ENCODE data around the gene ZBTB7B.

The ZBTB7B gene

DNA sequence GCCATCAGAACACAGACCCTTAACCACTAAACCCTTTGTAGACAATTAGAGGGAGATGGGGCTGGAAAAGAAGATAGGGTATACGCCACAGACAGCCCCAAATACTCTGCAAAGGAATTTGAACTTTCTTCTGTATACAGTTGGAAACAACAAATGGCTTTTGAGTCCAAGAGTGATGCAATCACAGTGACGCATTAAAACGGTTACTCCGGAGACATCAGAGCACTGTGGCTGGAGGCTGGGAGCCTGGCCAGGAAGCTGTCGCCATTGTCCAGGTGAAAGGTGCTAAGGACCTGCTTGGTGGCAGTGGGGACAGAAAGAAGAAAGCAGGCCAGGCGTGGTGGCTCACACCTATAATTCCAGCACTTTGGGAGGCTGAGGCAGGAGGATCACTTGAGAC is 15.3 kb upstream of the ZBTB7B start:
- H4K8ac ChIP-seq (ENCODE audit: low read depth, low read length): no peak overlapping the region
- no peak overlapping the region for H2BK5ac ChIP-seq (ENCODE audit: low read length)
- no peak for DNase-seq
- H3K56ac ChIP-seq (ENCODE audit: low read length): no peak overlapping the region
- WGBS (ENCODE audit: extremely low coverage, insufficient coverage, low lambda C conversion rate): no CpG with 5 or more reads among the region's 6 CpGs
- H3K4me1 ChIP-seq (ENCODE audit: control insufficient read depth, low read depth, low read length): no peaks in the 10 kb centered on the region
- H4K5ac ChIP-seq (ENCODE audit: low read length): no peak overlapping the region
- no peak overlapping the region for H2BK120ac ChIP-seq (ENCODE audit: low read depth, low read length)
- no peak overlapping the region for H3K23ac ChIP-seq (ENCODE audit: low read length)
- no peak overlapping the region for H3K4ac ChIP-seq (ENCODE audit: low read depth, low read length)
- no peak overlapping the region for H3K27ac ChIP-seq (ENCODE audit: low read depth, low read length)
- no peak overlapping the region for H3K4me2 ChIP-seq (ENCODE audit: low read length)
- no peak overlapping the region for H3K9ac ChIP-seq (ENCODE audit: low read length)
- no peak overlapping the region for H2BK15ac ChIP-seq (replicated peaks; ENCODE audit: low read depth)
- H3K27me3 ChIP-seq (ENCODE audit: insufficient read depth, low read length, poor library complexity): no peaks in the 10 kb centered on the region
- H3K18ac ChIP-seq (ENCODE audit: low read length): no peak overlapping the region
- peaks cover 19% of the 10 kb centered on the region for H3K79me2 ChIP-seq (ENCODE audit: control insufficient read depth, insufficient read depth, low read length)
- peaks cover 20% of the 10 kb centered on the region for H3K36me3 ChIP-seq (ENCODE audit: control insufficient read depth, insufficient read depth, low read length)
- H2AK5ac ChIP-seq (ENCODE audit: low read length): no peak overlapping the region
- peaks cover 21% of the 10 kb centered on the region for H3K79me1 ChIP-seq (ENCODE audit: low read length)
- H3K4me3 ChIP-seq (ENCODE audit: low read length): no peak overlapping the region

DNA sequence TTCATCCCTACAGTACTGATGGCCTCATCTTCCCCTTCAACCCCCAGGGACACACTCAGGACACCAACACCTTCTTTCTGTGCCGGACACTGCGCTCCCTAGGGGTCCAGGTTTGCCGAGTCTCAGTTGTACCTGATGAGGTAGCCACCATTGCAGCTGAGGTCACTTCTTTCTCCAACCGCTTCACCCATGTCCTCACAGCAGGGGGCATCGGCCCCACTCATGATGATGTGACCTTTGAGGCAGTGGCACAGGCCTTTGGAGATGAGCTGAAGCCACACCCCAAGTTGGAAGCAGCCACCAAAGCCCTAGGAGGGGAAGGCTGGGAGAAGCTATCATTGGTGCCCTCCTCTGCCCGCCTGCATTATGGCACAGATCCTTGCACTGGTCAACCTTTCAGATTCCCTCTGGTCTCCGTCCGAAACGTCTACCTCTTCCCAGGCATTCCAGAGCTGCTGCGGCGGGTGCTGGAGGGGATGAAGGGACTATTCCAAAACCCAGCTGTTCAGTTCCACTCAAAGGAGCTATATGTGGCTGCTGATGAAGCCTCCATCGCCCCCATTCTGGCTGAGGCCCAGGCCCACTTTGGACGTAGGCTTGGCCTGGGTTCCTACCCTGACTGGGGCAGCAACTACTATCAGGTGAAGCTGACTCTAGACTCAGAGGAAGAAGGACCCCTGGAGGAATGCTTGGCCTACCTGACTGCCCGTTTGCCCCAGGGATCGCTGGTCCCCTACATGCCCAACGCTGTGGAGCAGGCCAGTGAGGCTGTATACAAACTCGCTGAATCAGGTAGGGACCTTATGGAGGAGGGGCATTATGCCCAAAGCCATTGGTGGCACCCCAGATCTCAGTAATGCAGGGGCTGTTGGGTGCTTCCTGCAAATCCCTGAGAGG is 14.3 kb upstream of the ZBTB7B start:
- Histone ChIP-seq H3K9ac (ENCODE audit: low read length) (no peak overlapping the region), H3K36me3 (ENCODE audit: control insufficient read depth, insufficient read depth, low read length) (peaks cover 20% of the 10 kb centered on the region), H3K18ac (ENCODE audit: low read length) (no peak overlapping the region), H2BK120ac (ENCODE audit: low read depth, low read length) (no peak overlapping the region), H3K79me2 (ENCODE audit: control insufficient read depth, insufficient read depth, low read length) (peaks cover 19% of the 10 kb centered on the region), H3K23ac (ENCODE audit: low read length) (no peak overlapping the region), H3K4ac (ENCODE audit: low read depth, low read length) (no peak overlapping the region), H3K56ac (ENCODE audit: low read length) (no peak overlapping the region), H3K4me2 (ENCODE audit: low read length) (no peak overlapping the region), H3K79me1 (ENCODE audit: low read length) (peaks cover 21% of the 10 kb centered on the region), H3K27ac (ENCODE audit: low read depth, low read length) (no peak overlapping the region), H2AK5ac (ENCODE audit: low read length) (no peak overlapping the region), H2BK15ac (replicated peaks; ENCODE audit: low read depth) (no peak overlapping the region), H4K5ac (ENCODE audit: low read length) (no peak overlapping the region), H3K4me1 (ENCODE audit: control insufficient read depth, low read depth, low read length) (no peaks in the 10 kb centered on the region), H3K4me3 (ENCODE audit: low read length) (no peak overlapping the region), H3K27me3 (ENCODE audit: insufficient read depth, low read length, poor library complexity) (no peaks in the 10 kb centered on the region), H2BK5ac (ENCODE audit: low read length) (no peak overlapping the region), H4K8ac (ENCODE audit: low read depth, low read length) (no peak overlapping the region)
- no peak for DNase-seq
- WGBS (ENCODE audit: extremely low coverage, insufficient coverage, low lambda C conversion rate): no CpG with 5 or more reads among the region's 17 CpGs

DNA sequence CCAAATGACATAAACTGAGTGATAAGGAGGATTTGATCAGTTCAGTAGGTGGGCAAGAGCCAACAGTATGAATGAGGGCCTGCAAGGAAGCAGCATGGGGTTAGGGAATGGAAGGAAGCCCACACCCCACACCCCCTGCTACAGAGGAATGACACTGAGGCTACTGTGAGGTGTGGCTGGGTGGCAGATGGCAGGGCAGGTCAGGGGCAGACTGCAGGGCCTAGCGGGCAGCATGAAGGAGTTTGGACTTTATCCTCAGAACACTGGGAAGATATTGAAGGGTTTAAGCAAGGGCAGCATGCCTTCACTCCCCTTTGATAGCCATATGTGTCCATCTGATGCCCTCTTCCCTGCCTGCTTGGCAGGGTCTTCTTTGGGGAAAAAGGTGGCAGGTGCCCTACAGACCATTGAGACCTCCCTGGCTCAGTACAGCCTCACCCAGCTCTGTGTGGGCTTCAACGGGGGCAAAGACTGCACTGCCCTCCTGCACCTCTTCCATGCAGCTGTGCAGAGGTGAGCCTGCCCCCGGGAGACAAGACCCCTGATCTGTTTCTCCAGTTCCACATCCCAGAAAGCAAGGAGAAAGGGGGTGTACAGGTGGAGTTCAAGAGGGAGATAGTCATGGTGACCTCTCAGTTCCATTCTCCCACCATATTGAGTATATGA is 13.3 kb upstream of the ZBTB7B start:
- peaks cover 20% of the 10 kb centered on the region for H3K36me3 ChIP-seq (ENCODE audit: control insufficient read depth, insufficient read depth, low read length)
- no peak for DNase-seq
- H2AK5ac ChIP-seq (ENCODE audit: low read length): no peak overlapping the region
- H3K9ac ChIP-seq (ENCODE audit: low read length): no peak overlapping the region
- H3K4ac ChIP-seq (ENCODE audit: low read depth, low read length): no peak overlapping the region
- H3K18ac ChIP-seq (ENCODE audit: low read length): no peak overlapping the region
- H3K4me1 ChIP-seq (ENCODE audit: control insufficient read depth, low read depth, low read length): no peaks in the 10 kb centered on the region
- no peak overlapping the region for H2BK5ac ChIP-seq (ENCODE audit: low read length)
- no peak overlapping the region for H3K4me2 ChIP-seq (ENCODE audit: low read length)
- peaks cover 10% of the 10 kb centered on the region for H3K79me2 ChIP-seq (ENCODE audit: control insufficient read depth, insufficient read depth, low read length)
- no peak overlapping the region for H2BK15ac ChIP-seq (replicated peaks; ENCODE audit: low read depth)
- no peak overlapping the region for H3K23ac ChIP-seq (ENCODE audit: low read length)
- no peak overlapping the region for H4K5ac ChIP-seq (ENCODE audit: low read length)
- no peak overlapping the region for H2BK120ac ChIP-seq (ENCODE audit: low read depth, low read length)
- no CpG with 5 or more reads among the region's 3 CpGs for WGBS (ENCODE audit: extremely low coverage, insufficient coverage, low lambda C conversion rate)
- H3K56ac ChIP-seq (ENCODE audit: low read length): peak overlapping the region; percentile 34
- H3K79me1 ChIP-seq (ENCODE audit: low read length): peaks cover 21% of the 10 kb centered on the region
- no peak overlapping the region for H3K27ac ChIP-seq (ENCODE audit: low read depth, low read length)
- H3K4me3 ChIP-seq (ENCODE audit: low read length): no peak overlapping the region
- no peak overlapping the region for H4K8ac ChIP-seq (ENCODE audit: low read depth, low read length)
- no peaks in the 10 kb centered on the region for H3K27me3 ChIP-seq (ENCODE audit: insufficient read depth, low read length, poor library complexity)

DNA sequence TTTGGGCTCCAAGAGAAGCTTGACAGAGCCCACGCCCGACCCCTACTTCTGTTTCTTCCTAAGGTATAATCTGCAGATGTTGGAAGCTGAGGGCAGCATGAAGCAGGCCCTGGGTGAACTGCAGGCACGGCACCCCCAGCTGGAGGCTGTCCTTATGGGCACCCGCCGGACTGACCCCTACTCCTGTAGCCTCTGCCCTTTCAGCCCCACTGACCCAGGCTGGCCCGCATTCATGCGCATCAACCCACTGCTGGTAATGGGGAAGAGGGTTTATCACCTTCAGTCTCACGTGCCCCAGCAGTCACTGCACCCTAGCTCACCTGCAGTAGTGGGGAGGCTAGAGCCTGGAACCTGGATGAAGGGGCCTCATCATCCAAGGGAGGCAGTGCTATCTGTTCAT is 12.3 kb upstream of the ZBTB7B start:
- Histone ChIP-seq H3K36me3 (ENCODE audit: control insufficient read depth, insufficient read depth, low read length) (peaks cover 20% of the 10 kb centered on the region), H3K18ac (ENCODE audit: low read length) (no peak overlapping the region), H3K4me1 (ENCODE audit: control insufficient read depth, low read depth, low read length) (no peaks in the 10 kb centered on the region), H2BK15ac (replicated peaks; ENCODE audit: low read depth) (no peak overlapping the region), H3K27ac (ENCODE audit: low read depth, low read length) (no peak overlapping the region), H2AK5ac (ENCODE audit: low read length) (no peak overlapping the region), H3K79me1 (ENCODE audit: low read length) (peaks cover 19% of the 10 kb centered on the region), H4K8ac (ENCODE audit: low read depth, low read length) (no peak overlapping the region), H3K27me3 (ENCODE audit: insufficient read depth, low read length, poor library complexity) (no peaks in the 10 kb centered on the region), H3K4ac (ENCODE audit: low read depth, low read length) (no peak overlapping the region), H3K23ac (ENCODE audit: low read length) (no peak overlapping the region), H3K56ac (ENCODE audit: low read length) (no peak overlapping the region), H3K4me3 (ENCODE audit: low read length) (no peak overlapping the region), H2BK120ac (ENCODE audit: low read depth, low read length) (no peak overlapping the region), H3K4me2 (ENCODE audit: low read length) (no peak overlapping the region), H2BK5ac (ENCODE audit: low read length) (no peak overlapping the region), H3K9ac (ENCODE audit: low read length) (no peak overlapping the region), H4K5ac (ENCODE audit: low read length) (no peak overlapping the region), H3K79me2 (ENCODE audit: control insufficient read depth, insufficient read depth, low read length) (peaks cover 7% of the 10 kb centered on the region)
- WGBS (ENCODE audit: extremely low coverage, insufficient coverage, low lambda C conversion rate): no CpG with 5 or more reads among the region's 8 CpGs
- no peak for DNase-seq

DNA sequence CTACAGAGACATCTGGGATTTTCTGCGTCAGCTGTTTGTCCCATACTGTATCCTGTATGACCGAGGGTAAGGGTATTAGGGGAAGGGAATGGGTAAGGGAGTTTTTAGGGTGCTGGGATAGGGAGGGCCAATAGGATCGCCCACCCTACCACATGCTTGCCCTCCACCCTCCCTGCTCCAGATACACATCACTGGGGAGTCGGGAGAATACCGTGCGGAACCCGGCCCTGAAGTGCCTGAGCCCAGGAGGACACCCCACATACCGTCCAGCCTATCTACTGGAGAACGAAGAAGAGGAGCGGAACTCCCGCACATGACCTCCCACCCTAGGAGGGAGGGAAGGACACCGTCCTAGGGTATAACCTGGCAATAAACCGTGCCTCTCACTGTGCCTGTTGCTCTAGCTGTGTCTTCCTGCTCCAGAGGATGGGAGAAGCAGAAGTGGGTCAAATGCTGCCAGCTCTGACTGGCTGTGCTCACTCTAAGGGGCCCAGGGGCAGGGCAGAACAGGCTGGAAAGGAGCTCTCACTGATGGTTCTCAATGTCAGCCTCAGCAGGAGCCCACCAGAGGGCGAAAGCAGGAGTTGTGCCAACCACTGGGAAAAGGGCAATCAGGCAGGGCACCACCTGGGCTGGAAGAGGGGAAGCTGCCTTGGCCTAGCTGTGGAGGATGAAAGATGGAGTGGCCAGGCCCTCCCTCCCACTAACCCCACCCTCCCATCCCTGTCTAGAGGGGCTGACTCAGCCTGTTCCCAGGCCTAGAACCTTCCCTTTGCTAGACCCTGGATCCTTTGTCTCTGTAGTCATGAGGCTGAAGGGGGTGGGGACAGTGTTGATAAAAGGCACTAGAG is 9.7 kb upstream of the ZBTB7B start:
- no CpG with 5 or more reads among the region's 14 CpGs for WGBS (ENCODE audit: extremely low coverage, insufficient coverage, low lambda C conversion rate)
- Histone ChIP-seq H3K36me3 (ENCODE audit: control insufficient read depth, insufficient read depth, low read length) (peaks cover 19% of the 10 kb centered on the region), H3K4me3 (ENCODE audit: low read length) (no peak overlapping the region), H3K4ac (ENCODE audit: low read depth, low read length) (no peak overlapping the region), H2BK5ac (ENCODE audit: low read length) (no peak overlapping the region), H3K27ac (ENCODE audit: low read depth, low read length) (no peak overlapping the region), H3K4me2 (ENCODE audit: low read length) (no peak overlapping the region), H2BK120ac (ENCODE audit: low read depth, low read length) (no peak overlapping the region), H3K9ac (ENCODE audit: low read length) (no peak overlapping the region), H2BK15ac (replicated peaks; ENCODE audit: low read depth) (no peak overlapping the region), H3K27me3 (ENCODE audit: insufficient read depth, low read length, poor library complexity) (no peaks in the 10 kb centered on the region), H4K8ac (ENCODE audit: low read depth, low read length) (no peak overlapping the region), H3K79me2 (ENCODE audit: control insufficient read depth, insufficient read depth, low read length) (peaks cover 4% of the 10 kb centered on the region), H3K4me1 (ENCODE audit: control insufficient read depth, low read depth, low read length) (no peaks in the 10 kb centered on the region), H2AK5ac (ENCODE audit: low read length) (no peak overlapping the region), H4K5ac (ENCODE audit: low read length) (no peak overlapping the region), H3K18ac (ENCODE audit: low read length) (no peak overlapping the region), H3K56ac (ENCODE audit: low read length) (no peak overlapping the region), H3K79me1 (ENCODE audit: low read length) (peaks cover 18% of the 10 kb centered on the region), H3K23ac (ENCODE audit: low read length) (no peak overlapping the region)
- peak; percentile 75 for DNase-seq

All from mesendoderm (in vitro differentiated cells).